Skeletal muscle tissue (tissue), 4 donors: ENCODE results near the gene ZNF688. TPM values are rescaled to one million over a fixed set of nuclear protein-coding genes. Genes with fewer than 3 reads are reported as not detected.

Experiments used
- H3K27ac ChIP-seq: one replicate; pipeline ENCODE4 v1.7.0; 2013; ENCODE audit warnings: mild to moderate bottlenecking, low read depth, low read length, inconsistent platforms
- H3K27me3 ChIP-seq, 3 donors: one replicate each; pipeline ENCODE4 v1.7.0; 2013; ENCODE audit warnings: low read length in 3 of 3; ENCODE audit not compliant: control insufficient read depth in 3 of 3, insufficient read depth in 3 of 3
- H3K36me3 ChIP-seq, 3 donors: one replicate each; pipeline ENCODE4 v1.7.0; 2013; ENCODE audit warnings: low read length in 3 of 3; ENCODE audit not compliant: control insufficient read depth in 3 of 3, insufficient read depth in 3 of 3
- H3K4me1 ChIP-seq, 3 donors: one replicate each; pipeline ENCODE4 v1.7.0; 2013; ENCODE audit warnings: low read length in 3 of 3, mild to moderate bottlenecking in 3 of 3; ENCODE audit not compliant: control insufficient read depth in 3 of 3, insufficient read depth in 3 of 3
- H3K4me3 ChIP-seq, 3 donors: one replicate each; pipeline ENCODE4 v1.7.0; 2013; ENCODE audit warnings: low read length in 3 of 3
- H3K9ac ChIP-seq, 3 donors: one replicate each; pipeline ENCODE4 v1.7.0; 2013; ENCODE audit warnings: low read length in 3 of 3, mild to moderate bottlenecking in 3 of 3, moderate library complexity in 2 of 3, low read depth in 1 of 3
- H3K9me3 ChIP-seq, 3 donors: one replicate each; pipeline ENCODE4 v1.7.0; 2013; ENCODE audit warnings: low read length in 3 of 3; ENCODE audit not compliant: control insufficient read depth in 3 of 3
- total RNA-seq: library from RNA; depleted of rRNA; stranded (reverse); fragments of >200 nt; gene quantifications from one replicate; pipeline ENCODE4 v1.2.3, GENCODE V29; 2014
- donor health status: Osteomylitis.

ZNF688 gene
- total RNA-seq, 1 donor from 2014 or later = 5.7 TPM

GRCh38 chr16:30535777-30536190 is 35.7 kb downstream of the ZNF688 start:
- Histone ChIP-seq H3K36me3 (peaks cover 13 to 17% (median 13%) of the 10 kb centered on the region in 3 donors), H3K9ac (peak overlapping the region; percentile 92 to 96 (median 93)), H3K27ac (peak overlapping the region; percentile 91), H3K9me3 (no peaks in the 10 kb centered on the region), H3K4me1 (peaks cover 20 to 27% (median 22%) of the 10 kb centered on the region in 3 donors), H3K27me3 (no peaks in the 10 kb centered on the region), H3K4me3 (peak overlapping the region; percentile 80 to 95 (median 95))

- no peaks in the 10 kb centered on the region for H3K9me3 ChIP-seq
- H3K36me3 ChIP-seq = peaks cover 17 to 20% (median 18%) of the 10 kb centered on the region in 3 donors
- H3K4me1 ChIP-seq = peaks cover 20 to 30% (median 22%) of the 10 kb centered on the region in 3 donors
- H3K27me3 ChIP-seq = no peaks in the 10 kb centered on the region
- peak overlapping the region; percentile 80 to 95 (median 95) for H3K4me3 ChIP-seq
- peak overlapping the region; percentile 91 for H3K27ac ChIP-seq
- peak overlapping the region; percentile 92 to 96 (median 93) for H3K9ac ChIP-seq
Observed at GRCh38 chr16:30535106-30535776, 36.3 kb downstream of the ZNF688 start.

- Histone ChIP-seq H3K9me3 (no peaks in the 10 kb centered on the region), H3K4me3 (peak within 1 kb of the TSS; percentile 80 to 95 (median 95)), H3K27ac (peak within 1 kb of the TSS; percentile 91), H3K36me3 (peaks cover 17 to 20% (median 20%) of the 10 kb centered on the region in 3 donors), H3K9ac (peak within 1 kb of the TSS; percentile 92 to 96 (median 93)), H3K4me1 (peaks cover 20 to 27% (median 22%) of the 10 kb centered on the region in 3 donors), H3K27me3 (no peaks in the 10 kb centered on the region)
Observed at GRCh38 chr16:30534368-30535105, 37.0 kb downstream of the ZNF688 start, which contains the start of gene ZNF747. Gene ZNF747 (minus strand): TSS chr16:30534858. CDS start chr16:30534679, 179 bp downstream.

- no peaks in the 10 kb centered on the region for H3K9me3 ChIP-seq
- peak overlapping the region; percentile 92 to 96 (median 93) for H3K9ac ChIP-seq
Observed at GRCh38 chr16:30533748-30534367, 37.7 kb downstream of the ZNF688 start.

GRCh38 chr16:30533146-30533522 is 38.4 kb downstream of the ZNF688 start:
- peak overlapping the region; percentile 40 to 96 (median 93) for H3K9ac ChIP-seq
- H3K36me3 ChIP-seq = peaks cover 17 to 20% (median 20%) of the 10 kb centered on the region in 3 donors
- no peaks in the 10 kb centered on the region for H3K27me3 ChIP-seq
- no peak overlapping the region for H3K27ac ChIP-seq
- peaks cover 31 to 39% (median 32%) of the 10 kb centered on the region in 3 donors for H3K4me1 ChIP-seq
- H3K9me3 ChIP-seq = no peaks in the 10 kb centered on the region
- peak overlapping the region in 2 of 3 donors; percentile 3 to 22 for H3K4me3 ChIP-seq

More at GRCh38 chr16:30533748-30534367, 37.7 kb downstream of the ZNF688 start:
- peak overlapping the region; percentile 91 for H3K27ac ChIP-seq
- H3K4me3 ChIP-seq = peak overlapping the region; percentile 80 to 95 (median 95)
- H3K36me3 ChIP-seq = peaks cover 17 to 20% (median 20%) of the 10 kb centered on the region in 3 donors
- peaks cover 26 to 33% (median 27%) of the 10 kb centered on the region in 3 donors for H3K4me1 ChIP-seq
- H3K27me3 ChIP-seq = no peaks in the 10 kb centered on the region

- Histone ChIP-seq H3K36me3 (peaks cover 17 to 20% (median 20%) of the 10 kb centered on the region in 3 donors), H3K4me3 (no peak overlapping the region), H3K9ac (peak overlapping the region in 1 of 3 donors; percentile 40), H3K4me1 (peaks cover 36 to 45% (median 38%) of the 10 kb centered on the region in 3 donors), H3K27ac (no peak overlapping the region), H3K9me3 (no peaks in the 10 kb centered on the region), H3K27me3 (no peaks in the 10 kb centered on the region)
Observed at GRCh38 chr16:30532285-30533145, 39.0 kb downstream of the ZNF688 start.

GRCh38 chr16:30530163-30531037 is 41.1 kb downstream of the ZNF688 start:
- no peaks in the 10 kb centered on the region for H3K27me3 ChIP-seq
- H3K4me3 ChIP-seq = no peak overlapping the region
- peaks cover 32 to 45% (median 37%) of the 10 kb centered on the region in 3 donors for H3K4me1 ChIP-seq
- H3K27ac ChIP-seq = no peak overlapping the region
- peaks cover 17 to 20% (median 20%) of the 10 kb centered on the region in 3 donors for H3K36me3 ChIP-seq
- peak overlapping the region in 1 of 3 donors; percentile 33 for H3K9ac ChIP-seq
- H3K9me3 ChIP-seq = no peaks in the 10 kb centered on the region

GRCh38 chr16:30528799-30529457 is 42.6 kb downstream of the ZNF688 start:
- peak overlapping the region in 2 of 3 donors; percentile 69 to 70 for H3K9ac ChIP-seq
- no peak overlapping the region for H3K27ac ChIP-seq
- H3K9me3 ChIP-seq = no peaks in the 10 kb centered on the region
- peaks cover 27 to 51% (median 31%) of the 10 kb centered on the region in 3 donors for H3K4me1 ChIP-seq
- H3K36me3 ChIP-seq = peaks cover 24 to 26% (median 25%) of the 10 kb centered on the region in 3 donors
- no peaks in the 10 kb centered on the region for H3K27me3 ChIP-seq
- H3K4me3 ChIP-seq = no peak overlapping the region
